Measurements from ENCODE around the gene SOST.

The SOST gene

DNA sequence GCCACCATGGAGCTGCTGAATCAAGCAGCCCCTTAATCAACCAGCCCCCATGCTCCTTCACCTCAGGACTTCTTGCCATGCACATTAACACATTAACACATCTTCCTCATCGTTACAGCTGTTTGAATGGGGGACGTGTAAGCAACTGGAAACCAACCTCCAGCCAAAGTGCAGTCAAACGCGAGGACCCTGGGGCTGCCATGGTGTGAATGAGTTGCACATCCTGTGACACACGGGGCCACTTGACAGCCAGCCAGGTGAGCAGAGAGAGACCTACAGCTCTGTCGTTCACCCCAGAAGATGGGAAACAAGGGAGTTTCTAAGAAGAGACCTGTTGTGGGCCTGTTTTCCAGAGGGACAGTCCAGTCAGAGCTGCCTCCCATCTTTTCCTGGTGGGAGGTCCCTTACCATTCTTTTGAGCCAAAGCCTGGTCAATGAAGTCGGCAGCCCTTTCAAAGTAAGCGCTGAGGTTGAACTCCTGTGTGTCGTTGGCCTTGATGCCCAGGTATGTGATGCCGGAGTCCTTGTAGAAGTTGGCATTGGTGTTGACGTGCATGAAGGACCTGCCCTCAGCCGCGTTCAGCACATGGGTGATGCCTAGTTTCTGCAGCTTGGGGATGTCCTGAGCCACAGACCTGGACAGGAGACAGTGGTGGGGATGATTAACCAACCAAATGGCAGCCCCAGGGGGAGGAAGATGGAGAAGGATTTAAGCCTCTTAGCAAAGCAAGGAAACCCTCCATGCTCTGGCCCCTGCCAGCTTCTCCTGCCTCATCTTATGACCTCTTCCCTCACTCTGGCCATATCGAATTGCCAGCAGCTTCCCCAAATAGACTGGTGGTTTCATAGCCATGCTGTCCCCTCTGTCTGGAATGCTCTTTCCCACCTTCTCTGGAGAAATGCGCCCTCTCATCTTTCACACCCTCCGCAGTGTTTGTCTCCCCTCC lies 16.0 kb upstream of the SOST start:
- FAIRE-seq, result no peak

DNA sequence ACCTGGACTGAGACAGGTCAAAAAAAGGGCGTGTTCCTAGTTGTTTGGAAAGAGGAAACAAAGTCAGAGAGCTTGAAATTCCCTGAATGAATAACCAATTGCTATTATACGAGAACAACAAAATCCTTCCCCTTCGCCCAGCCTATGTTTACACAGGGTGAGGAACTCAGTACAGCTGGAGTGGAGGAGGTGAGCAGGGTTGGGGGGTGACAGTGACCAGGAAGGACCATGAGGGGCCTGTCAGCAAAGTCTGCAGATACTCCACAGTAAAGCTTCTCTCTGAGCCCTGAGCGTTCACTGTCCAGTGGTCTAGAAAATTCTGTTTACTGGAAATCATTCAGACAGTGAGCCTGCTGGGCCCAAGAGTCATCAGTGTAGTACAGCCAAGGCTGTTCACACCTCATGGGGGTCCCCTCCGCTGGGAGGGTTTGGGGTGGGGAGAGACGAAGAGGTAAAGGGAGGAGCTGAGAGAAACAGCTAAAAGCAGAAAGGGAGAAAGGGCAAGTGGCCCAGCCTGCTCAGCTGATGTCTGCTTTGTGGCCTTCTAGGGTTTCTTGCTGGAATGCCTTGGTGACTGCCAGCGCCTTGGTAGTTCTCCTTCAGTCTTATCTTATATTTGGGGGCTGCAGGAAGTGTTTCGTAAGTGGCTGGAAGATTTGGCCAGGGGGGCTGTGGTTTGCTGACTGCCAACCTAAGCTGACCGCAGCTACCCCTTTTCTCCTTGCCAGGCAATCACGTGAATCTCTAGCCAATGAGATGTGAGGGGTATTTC lies 14.5 kb upstream of the SOST start:
- FAIRE-seq, result no peak

DNA sequence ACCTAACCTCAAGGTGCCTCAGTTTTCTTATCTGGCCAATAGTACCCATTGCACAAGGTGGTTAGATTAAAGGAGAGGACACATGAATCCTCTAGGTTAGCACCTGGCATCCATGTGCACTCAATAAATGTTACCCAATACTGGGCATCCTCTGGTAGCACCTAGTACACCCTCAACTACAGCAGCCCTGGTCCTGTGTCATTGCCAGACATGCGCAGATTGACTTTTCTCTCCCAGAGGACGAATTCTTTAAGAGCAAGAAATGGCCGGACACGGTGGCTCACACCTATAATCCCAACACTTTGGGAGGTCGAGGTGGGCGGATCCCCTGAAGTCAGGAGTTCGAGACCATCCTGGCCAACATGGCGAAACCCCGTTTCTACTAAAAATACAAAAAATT lies 12.9 kb upstream of the SOST start:
- no peak for FAIRE-seq

DNA sequence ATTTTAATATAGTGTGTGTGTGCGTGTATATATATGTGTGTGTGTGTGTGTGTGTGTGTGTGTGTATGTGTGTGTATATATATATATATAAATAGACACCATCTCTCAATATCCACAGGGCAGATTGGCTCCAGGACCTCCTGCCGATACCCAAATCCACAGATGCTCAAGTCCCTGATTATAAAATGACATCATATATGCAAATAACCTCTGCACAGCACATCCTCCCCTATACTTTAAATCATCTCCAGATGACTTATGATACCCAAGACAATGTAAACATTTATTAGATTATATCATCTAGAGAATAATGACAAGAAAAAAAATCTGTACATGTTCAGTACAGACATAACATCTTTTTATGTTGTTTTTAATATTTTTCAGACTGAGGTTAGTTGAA lies 12.4 kb upstream of the SOST start:
- FAIRE-seq, result no peak

DNA sequence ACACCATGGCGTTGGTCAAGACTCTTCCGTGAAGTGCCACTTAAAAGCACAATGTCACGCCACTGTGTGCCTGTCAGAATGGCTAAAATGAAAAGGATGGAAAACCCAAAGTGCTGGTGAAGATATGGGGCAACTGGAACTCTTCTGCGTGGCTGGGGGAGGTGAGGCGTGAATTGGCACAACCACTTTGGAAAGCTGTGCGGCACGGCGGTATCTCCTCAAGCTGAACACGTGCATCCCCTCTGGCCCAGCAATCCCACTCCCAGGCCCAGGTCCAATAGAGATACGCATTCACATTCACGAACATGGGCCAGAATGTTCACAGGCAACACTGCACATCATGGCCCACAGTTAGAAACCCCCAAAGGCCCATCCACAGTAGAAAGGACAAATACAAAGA lies 11.3 kb upstream of the SOST start:
- FAIRE-seq, result no peak

DNA sequence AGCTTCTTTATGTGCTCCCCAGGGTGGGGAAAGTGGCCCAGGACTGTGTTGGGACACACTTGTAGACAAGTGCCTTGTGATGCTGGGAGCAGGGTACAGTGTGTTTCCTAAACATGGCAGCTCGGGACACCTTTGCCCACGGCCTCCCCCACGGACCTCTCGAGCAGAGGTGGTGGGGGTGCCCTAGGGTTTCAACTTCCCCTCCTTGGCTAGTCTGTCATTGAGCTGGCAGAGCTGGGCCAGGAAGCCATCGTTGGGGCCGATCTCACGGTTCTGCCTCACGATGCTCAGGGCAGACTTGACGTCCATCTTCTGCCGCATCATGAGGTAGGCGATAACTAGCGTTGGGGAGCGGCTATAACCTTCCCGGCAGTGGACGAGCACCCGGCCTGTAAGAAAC lies 10.8 kb upstream of the SOST start:
- FAIRE-seq, result no peak

DNA sequence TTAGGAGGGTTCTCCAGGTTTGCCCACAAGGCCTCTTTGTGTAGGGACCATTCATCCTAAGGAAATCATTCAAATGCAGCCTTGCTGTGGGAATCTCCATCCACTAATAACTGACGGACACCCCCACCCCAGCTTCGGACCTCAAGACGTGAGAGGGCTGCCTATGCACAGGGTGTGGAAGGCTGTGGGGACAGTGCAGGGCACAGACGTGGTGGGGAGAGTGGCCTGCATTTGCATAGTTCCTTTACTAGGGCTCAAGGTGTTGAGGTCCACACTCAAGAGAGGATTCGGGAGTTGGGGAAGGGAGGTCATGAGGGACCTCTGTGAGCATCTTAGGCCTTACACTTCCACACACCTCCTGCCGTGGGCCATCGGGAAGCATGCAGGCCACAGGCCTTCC lies 10.4 kb upstream of the SOST start:
- no peak for FAIRE-seq

DNA sequence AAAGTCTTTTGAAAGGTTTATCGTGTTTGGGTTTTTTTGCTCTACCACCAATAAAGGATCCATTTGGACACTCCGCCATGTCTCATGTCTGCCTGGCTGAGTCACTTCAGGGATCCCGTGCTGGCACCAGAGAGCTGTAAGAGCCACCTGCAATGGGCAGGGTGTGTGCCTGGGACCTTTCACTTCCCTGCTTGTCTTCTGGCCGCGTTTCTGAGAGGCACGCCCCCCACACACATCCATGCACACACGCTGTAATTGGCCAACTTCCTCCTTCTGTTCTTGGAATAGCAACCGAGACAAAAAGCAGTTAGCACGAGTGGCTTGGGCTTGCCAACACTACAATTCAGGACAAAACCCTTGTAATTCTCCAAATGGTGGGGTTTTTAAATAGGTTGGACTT lies 9.8 kb upstream of the SOST start:
- FAIRE-seq, result no peak

DNA sequence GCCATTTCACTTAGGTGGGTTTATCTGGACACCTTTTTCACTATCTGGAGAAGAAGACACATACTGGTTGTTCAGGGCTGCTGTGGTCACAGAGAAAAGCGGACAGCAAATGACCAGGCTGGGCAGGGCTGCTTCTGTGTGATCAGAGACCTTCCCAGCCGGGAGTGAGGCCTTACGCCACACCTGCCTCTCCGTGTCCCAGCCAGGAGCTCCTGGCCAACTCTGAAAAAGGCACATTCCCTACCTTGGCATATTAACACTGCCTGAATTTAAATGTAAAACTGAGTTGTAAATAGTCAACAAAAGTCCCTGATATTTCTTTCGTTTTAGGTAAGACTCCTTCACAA lies 9.1 kb upstream of the SOST start:
- FAIRE-seq, result no peak

DNA sequence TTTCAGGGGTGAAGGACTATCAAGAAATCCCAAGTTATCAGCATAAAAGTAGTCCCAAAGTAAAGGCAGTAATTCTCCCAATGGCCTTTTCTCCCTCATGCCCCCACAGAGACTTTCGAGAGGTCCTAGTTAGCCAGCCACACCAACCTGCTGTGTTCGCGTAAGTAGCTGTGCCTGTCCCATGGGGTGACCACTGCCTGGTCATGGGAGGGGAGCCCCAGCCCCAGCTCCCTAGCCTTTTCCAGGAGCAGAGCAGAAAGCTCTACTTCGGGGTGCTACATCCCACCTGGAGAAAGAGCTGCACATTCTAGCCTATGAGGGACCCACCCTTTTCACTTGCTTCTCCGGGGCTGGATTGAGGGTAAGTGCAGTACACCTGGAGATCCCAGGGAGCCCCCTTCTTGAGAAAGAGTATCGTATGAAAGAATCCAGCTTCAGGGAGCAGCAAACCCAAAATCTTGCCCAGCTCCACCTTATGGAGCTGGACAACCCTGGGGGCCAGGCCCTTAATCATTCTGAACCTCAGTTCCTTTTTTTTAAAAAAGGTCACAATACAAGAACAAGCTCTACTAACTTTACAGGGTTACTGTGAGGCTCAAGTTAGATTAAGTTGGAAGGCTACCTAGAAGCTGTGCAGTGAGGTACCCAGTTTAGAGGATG lies 8.6 kb upstream of the SOST start:
- no peak for FAIRE-seq

DNA sequence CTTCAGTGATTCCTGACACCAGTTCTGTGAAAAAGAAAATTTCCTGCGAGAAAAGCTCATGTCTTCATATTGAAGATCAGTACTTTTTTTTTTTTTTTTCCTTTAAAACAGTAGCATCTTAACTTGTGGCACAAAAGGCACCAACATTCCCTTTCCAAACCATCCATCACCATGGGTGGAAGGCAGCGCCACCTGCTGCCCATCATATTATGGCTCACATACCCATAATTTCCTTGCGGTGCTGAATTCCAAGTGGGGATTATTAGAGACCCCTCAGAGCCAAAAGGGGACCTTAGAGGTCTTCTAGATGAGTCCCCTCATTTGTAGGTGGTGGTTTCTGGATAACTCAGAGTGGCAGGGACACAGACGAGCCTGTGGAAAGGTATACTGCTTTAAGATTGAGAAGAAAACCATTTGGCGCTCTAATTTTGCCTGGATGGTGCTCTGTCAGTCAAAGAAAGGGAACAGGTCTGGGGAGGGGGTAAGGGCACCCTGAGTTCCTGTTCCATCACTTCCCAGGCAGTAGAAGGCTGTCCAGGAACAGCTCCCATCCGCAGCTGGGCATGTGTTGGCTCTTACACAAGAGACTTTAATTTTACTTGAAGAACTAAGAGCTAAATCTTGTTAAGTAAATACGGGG lies 7.9 kb upstream of the SOST start:
- FAIRE-seq, result peak; percentile 85

DNA sequence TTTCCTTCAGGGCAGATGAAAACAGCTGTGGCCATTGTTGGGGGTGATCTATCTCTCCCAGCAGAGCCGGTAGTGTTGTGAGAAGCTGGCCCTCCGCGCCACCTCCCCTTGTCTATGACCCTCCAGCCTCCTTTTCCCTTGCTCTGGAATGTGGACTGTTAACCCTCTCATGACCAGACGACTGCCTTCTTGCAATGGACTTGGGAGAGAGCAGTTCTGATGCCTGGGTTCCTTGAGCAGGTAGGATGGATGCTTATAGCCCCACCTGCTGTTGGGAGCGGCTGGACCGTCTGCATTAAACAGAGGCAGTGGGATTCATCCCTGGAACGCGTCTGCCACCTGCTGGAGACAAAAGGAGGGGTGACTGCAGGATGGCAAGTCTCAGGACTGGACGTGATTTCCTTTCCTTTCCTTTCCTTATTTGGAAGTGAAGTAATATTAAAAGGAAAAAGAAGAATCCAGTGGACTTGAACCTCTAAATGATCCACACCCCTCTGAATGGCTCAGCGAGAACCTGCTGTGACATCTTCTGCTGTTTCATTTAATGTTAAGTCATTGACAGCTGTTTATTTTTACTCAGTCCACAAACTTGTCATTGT lies 1.8 kb upstream of the SOST start:
- peak; percentile 99 for FAIRE-seq

DNA sequence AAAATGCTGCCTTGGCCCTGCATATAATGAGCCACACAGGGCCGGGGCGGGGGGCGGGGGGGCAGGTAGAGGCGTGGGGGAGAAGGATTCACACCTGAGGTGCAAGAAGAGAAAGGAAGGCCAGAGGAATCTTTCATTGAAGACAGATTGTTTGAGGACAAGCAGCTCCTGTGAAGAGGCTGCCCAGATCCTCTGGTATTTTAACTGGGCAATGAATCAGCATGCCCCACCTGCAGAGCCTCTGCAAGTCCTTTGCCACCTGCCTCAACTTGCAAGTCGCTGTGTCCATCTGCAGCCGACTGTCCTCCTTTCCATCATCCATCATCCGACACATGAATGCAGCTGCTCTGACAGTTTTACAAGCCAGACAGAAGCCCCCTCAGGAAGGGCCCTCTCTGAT lies 1.2 kb upstream of the SOST start:
- FAIRE-seq, result no peak

DNA sequence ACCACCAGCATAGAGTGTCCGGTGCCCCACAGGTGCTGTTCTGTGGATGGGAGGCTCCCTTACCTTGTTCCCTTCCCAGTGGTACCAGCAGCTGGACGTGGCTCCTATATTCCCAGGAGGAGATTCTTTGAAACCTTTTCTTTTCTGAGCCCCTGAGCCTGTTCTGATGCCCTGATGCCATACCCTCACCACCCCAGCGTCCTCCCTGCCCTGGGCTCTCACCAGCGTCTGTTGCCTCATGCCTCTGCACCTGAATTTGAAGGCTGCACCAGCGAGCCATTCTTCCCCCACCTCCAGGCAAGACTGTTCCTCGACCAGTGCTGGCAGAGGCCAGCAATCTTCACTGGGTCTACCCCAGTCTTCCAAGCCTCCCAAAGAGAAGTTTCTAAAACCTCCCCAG lies 505 bp downstream of the SOST start:
- no peak for FAIRE-seq

DNA sequence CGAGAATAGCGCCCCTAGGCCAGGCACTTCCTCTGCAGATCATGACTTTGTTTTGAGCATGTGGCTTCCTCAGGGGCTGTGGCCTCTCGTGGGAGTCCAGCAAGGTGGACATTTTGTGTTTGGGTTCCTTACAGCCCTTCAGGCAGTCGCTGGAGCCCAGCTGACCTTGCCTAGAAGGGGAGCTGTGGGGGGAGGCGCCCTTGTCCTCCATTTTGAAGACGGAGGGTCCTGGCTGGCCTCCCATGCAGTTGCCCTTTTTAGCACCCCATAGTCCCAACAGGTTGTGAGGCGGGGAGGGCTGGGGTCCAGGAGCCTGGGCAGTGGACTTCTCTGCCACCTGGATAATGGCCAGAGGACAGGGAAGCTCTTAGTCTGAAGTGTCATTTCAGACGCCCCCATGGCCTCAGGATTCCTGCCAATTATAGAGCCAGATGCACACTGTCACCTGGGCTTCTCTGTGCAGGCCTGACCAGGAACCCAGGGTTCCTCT lies 1.4 kb downstream of the SOST start:
- no peak for FAIRE-seq

DNA sequence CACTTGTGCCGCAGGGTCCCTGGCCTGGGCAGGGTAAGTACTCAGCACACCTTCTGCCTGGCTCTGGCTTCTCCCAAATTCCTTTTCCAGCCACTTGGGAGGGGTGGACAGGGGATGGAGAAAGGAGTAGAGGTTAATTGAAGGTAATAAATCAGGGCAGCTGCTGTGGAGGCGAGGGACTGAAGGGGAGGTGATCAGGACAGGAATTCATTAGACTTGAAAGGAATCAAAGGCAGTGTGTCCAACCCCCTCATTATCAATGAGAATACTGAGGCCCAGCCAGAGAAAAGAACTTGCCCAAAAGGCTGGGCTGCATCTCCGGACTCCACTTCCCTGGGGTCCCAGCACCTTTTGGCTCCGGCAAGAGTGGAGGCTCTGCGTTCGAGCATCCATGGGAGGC lies 2.4 kb downstream of the SOST start:
- FAIRE-seq, result no peak

DNA sequence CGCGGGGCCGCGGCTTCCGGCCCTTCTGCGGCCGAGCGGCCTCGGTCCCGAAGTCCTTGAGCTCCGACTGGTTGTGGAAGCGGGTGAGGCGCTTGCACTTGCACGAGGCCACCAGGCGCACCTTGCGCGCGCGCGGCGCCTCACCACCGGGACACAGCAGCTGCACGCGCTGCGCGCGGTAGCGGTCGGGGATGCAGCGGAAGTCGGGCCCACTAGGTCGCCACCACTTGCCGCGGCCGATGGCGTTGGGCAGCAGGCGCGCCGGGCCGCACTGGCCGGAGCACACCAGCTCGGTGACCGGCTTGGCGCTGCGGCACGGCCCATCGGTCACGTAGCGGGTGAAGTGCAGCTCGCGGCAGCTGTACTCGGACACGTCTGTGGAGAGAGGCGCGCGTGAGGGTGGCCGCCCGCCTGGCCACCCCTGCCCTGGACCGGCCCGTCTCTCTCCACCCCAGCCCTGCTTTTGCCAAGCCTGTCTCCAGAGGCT lies 3.2 kb downstream of the SOST start:
- no peak for FAIRE-seq

DNA sequence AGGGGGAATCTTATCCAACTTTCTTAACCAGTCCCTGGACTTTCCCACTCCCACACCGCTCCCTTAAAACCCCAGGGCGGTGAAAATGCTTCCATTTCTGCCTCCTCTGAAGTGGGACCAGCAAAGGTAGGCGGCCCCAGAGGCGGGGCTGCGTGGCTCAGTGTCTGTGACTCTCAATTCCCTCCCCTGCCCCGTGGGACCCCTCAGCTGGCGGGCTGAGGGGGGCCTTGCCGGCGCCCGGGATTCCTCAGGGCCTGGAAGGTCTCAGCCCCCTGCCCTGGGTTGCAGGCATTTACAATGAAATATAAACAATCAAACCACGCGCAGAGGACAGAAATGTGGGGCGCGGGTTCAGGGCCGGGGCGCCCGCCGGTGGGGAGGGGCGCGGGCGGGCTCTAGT lies 3.6 kb downstream of the SOST start:
- no peak for FAIRE-seq

DNA sequence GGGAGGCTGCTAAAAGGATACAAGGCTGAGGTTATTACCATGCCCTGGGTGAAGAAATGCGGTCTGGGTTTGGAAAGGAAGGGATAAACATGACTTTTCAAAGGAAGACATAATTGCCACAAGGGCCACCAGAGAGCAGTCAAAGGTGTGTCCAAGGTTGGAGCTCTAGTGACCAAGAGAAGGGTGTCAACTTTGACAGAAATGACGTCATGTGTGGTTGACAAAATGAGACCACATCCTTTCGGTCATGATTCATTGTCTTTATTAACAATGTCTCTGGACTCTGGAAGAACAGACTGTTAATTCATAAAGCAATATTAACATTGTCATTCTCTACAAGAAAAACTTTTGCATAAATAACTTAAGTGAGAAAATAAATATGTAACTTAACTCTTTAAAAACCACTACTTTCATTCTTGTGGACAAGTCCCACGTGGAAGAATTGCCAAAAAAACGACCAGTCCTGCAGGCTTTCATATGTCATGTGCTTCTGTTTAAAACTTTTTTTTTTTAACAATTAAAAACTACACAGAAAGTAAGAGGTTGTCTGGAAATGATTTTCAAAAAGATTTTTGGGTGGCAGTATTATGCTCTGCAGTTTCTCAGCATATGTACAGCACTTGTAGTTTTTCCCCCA lies 5.0 kb downstream of the SOST start:
- no peak for FAIRE-seq

DNA sequence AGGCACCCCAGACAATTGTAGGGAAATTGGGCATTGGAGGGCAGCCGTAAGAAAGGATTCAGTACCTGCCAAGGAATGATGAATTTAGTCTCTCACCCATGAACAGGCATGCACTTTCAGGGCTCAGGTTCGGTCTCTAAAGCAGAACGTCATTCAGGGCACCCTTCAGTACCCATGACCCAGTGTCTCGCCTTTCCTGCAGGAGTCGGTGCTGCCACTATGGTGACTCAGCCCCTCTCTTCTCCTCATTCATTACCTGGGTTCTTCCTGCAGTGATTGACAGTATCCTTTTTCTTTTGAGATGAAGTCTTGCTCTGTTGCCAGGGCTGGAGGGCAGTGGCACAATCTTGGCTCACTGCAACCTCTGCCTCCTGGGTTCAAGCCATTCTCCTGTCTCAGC lies 8.4 kb downstream of the SOST start:
- FAIRE-seq, result no peak

DNA sequence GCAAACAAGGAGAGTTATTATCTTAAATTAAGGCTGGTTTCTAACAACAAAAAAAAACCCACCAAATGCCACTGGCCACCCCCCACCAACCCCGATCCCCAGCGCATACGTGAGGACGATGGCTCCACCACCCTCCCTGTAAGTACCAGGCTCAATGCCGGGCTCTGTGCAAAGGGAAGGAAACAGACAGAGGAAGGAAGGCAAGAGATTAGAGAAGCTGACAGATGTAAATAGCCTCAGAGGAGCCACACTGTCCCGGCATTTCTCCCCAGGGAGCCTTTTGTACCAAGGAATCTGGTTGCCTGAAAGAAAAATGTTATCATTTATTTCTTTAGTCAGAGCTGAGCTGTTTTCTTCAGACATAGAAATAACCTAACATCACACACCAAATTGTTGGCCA lies 13.1 kb downstream of the SOST start:
- FAIRE-seq, result no peak

DNA sequence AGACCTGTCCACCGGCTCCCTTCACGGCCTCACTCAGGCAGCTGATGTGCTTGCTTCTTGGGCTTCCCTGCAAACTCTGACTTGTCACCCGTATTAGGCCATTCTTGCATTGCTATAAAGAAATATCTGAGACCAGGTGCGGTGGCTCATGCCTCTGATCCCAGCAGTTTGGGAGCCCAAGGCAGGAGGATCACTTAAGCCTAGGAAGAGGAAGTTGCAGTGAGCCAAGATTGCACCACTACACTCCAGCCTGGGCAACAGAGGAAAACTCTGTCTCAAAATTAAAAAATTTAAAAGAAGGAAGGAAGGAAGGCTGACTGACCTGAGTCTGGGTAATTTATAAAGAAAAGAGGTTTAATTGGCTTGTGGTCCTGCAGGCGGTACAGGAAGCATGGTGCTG lies 17.0 kb downstream of the SOST start:
- no peak for FAIRE-seq

All from G401.6 (cell line).